VCaP (cell line): ENCODE results near the gene TENM4.

Source experiments
- H3K27ac ChIP-seq: fragments of 450-650 bp; 2 replicates; pipeline ENCODE4 v1.5.1; 2017
- TF ChIP-seq, protein P1 (sequence below): fragments of 450-650 bp; conservative IDR thresholded peaks from 2 replicates; pipeline ENCODE4 v1.5.1; 2017; ENCODE audit warnings: mild to moderate bottlenecking, moderate library complexity

Gene TENM4

DNA sequence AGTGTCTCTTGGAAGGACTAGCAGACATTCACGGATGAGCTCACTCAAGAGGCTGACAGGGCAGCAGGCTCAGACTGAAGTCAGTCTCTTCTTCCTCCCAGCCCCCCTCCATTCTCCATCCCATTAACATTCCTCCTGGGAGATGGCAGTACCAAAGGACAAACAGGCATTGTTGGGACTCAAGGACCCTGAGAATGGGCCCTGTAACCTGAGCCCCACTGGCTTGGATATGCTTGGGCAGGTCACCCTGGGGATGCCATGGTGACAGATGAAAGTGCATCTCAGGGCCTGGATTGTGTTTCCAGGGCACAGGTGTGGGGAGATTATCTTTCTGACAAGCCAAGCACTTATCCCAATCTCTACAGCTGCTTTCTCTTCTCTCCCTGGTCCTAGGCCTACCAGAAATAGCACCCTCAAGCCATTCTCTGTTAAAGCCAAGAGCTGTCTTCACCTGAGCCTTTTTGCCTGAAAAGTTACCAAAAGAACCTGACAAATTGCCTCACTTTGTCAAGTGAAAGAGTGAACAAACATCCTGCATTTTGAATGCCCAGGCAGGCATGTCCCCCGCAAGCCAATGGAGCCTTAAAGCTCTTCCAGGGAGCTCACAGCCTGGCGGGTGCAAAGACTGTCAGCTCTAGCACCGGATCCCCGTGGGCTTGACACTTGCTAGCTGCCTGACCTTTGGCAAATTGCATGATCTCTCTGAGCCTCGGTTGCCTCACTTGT, 500.2 kb downstream of the TENM4 start:
- no peak overlapping the region for H3K27ac ChIP-seq

DNA sequence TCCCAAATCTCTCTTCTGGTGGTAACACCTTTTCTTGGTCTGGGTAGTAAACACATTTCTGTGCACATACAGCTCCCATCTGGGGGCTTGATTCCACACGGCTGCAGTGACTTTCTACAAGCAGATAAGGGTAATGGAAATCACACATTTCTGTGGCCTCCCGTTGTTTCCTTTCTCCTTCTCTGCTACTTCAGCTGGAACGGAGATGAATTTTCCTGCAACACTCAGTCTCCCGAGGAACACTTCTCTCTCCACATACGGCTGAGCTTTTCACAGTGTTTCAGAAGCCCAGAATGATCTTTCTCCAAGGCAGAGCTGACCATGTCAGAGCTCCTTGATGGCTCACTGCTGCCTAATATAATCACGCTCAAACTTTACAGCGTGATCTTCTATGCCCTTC, 501.9 kb downstream of the TENM4 start:
- H3K27ac ChIP-seq: no peak overlapping the region
- TF ChIP-seq, protein P1, sequence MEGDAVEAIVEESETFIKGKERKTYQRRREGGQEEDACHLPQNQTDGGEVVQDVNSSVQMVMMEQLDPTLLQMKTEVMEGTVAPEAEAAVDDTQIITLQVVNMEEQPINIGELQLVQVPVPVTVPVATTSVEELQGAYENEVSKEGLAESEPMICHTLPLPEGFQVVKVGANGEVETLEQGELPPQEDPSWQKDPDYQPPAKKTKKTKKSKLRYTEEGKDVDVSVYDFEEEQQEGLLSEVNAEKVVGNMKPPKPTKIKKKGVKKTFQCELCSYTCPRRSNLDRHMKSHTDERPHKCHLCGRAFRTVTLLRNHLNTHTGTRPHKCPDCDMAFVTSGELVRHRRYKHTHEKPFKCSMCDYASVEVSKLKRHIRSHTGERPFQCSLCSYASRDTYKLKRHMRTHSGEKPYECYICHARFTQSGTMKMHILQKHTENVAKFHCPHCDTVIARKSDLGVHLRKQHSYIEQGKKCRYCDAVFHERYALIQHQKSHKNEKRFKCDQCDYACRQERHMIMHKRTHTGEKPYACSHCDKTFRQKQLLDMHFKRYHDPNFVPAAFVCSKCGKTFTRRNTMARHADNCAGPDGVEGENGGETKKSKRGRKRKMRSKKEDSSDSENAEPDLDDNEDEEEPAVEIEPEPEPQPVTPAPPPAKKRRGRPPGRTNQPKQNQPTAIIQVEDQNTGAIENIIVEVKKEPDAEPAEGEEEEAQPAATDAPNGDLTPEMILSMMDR: no peak

More for the DNA sequence above, 500.2 kb downstream of the TENM4 start:
- TF ChIP-seq, protein P1: no peak

DNA sequence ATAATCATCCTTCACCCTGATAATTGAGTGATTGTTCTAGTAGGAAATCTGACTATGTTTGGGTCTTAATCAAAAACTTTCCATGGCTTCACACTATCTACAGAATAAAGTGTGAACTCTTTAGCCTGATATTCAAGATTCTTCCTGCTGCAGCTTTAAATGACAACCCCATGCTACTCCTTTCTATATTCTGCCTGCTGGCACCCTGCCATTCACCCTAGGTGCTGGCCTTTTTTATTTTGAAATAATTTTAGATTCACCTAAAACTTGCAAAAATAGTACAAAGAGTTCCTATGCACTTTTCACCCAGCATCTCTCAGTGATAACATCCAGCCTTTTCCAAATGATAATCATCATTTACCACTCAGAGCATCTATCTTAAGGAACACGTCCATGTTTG, 502.8 kb downstream of the TENM4 start:
- TF ChIP-seq, protein P1: no peak
- H3K27ac ChIP-seq: no peak overlapping the region

DNA sequence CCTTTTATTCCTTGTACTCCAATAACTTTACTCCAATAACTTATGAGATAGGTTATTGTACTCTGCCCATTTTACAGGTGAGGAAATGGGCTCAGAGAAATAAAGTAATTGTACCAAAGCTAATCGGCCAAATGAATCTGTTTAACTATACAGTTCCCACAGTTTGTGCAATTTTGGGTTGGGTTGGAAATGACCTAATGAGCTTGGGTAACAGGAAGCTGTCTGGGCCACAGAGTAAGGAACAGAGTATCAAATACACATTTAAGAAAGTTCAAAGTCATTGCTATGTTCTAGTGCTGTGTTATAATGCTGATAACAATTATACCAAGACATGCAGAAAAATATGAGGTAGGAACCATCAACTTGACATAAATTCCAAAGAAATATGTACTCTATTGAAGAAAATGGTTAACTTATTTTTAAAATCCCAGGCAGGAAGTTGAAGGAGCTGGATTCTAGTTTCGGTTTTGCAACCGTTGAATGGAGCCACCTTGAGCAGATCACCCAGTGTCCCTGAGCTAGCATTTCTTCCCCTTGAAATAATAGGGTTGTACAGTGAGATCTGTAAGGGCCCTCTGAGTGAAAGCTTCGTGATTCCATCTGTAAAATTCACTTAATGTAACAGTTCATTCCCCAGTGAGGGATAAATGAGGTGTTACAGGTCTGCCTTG, 505.3 kb downstream of the TENM4 start:
- peak overlapping the region; percentile 64; the same call in 1 of the 2 replicates for H3K27ac ChIP-seq
- TF ChIP-seq, protein P1: no peak

DNA sequence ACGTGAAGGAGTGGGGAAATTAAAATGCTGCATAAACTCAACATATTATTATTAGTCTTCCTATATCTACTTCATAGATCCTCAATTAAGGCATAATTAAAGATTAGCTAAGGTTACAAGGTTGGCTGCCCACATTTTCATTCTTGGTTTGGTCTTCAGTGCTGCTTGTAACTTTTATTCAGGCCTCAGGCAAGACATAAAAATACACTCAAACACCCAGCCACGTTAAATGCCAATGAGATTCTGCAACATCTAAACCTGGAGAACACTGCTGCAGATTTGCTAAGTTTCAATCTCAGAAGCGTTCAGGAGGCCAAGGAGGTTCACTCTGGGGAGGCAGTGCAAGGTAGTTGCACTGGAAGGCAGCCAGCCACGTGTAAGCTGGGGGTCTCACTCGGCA, 507.5 kb downstream of the TENM4 start:
- TF ChIP-seq, protein P1: no peak
- peak overlapping the region; percentile 64 for H3K27ac ChIP-seq

DNA sequence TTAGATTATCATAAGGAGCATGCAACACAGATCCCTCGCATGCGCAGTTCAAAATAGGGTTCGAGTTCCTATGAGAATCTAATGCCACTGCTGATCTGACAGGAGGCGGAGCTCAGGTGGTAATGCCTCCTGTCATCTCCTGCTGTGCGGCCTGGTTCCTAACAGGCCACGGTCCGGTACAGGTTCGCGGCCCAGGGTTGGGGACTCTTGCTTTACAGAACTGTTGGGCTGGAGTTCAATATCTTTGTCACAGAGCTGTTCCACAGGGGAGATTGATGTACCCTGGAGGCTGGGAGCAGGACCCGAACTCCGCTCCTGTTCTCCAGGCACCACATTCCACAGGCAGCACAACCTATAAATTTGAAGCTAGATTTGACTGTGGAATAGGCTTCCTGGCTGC, 508.1 kb downstream of the TENM4 start:
- TF ChIP-seq, protein P1: no peak
- no peak overlapping the region for H3K27ac ChIP-seq

DNA sequence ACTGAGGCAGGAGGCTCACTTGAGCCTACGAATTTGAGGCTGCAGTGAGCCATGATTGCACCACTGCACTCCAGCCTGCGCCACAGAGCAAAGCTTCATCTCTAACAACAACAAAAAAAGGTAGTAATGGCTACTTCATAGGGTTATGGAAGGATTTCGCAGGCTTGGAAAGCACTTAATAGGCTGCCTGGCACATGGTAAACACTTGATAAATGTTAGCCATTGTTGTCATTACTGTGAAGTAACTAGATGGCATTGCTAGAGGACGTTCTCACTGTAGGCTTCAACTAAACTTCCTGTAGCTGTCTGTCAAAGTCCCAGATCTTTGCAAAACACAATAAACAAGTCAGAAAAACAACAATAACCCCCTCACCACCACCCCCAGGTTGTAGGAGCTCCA, 508.9 kb downstream of the TENM4 start:
- H3K27ac ChIP-seq: peak overlapping the region; percentile 7; the same call in 1 of the 2 replicates
- TF ChIP-seq, protein P1: no peak
